NCI-H1694 treated with DMSO at 0.1 percent for 48 hours (cell line): ENCODE results near the gene ADAM23.

Source experiments
- DNase-seq: peaks from one replicate; lab custom pipeline; 2025; lab: John Stamatoyannopoulos, UW

ADAM23 gene

DNA sequence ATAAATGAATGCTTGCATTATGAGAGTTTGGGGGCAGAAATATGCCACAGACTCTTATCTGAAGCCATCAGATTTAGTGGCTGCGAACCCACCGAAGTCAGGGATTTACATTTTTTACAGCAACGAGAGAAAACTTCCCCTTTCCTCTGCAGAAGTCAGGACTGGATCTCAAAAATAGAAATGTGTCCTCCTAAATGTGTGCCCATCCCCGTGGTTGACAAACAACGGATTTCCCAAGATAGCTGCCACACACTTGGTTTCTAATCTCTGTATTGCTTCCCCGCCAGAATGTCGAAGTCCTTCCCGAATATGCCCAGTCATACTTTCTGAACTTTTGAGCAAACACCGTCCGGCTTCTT lies 879 bp upstream of the ADAM23 start:
- no peak for DNase-seq

DNA sequence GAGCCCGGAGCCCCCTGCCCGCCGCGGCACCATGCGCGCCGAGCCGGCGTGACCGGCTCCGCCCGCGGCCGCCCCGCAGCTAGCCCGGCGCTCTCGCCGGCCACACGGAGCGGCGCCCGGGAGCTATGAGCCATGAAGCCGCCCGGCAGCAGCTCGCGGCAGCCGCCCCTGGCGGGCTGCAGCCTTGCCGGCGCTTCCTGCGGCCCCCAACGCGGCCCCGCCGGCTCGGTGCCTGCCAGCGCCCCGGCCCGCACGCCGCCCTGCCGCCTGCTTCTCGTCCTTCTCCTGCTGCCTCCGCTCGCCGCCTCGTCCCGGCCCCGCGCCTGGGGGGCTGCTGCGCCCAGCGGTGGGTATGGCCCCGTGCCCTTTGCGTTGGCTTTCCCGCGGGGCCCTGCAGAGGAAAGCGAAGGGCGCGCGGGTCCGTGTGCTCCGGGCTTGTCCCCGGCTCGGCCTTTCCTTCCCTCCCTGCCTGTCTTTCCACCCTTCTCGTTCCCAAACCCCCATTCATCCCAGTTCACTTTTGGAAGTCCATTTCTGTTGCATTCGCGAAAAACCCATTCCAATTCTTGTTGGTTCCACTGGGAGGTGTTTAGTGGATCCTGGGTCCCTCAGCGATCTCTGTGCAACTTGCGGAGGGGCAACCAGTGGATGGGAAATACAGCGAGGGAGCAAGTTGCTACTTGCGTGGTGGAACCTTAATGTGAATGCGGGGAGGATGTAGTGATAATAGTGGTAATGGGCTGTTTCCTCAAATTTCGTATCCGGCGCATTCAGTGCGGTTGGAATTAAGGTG lies 599 bp downstream of the ADAM23 start:
- DNase-seq: peak; percentile 14

DNA sequence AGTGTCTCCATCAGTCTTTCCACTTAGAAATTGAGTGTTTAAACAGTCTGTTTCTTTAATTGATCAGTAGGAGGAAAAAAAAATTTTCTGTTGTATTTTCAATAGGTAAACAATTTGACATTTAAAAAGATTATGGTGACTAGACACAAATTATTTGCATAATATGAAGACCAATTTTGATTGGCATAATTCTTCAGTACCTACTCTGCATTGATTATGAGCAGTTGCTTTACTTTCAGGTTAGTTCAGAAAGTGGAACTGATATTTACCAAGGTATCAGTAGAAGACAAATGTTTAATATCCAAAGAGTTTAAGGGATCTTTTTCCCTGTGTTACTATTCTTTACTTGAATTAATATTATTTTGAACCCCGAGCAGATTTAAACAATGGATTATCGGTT lies 2.6 kb downstream of the ADAM23 start:
- no peak for DNase-seq

DNA sequence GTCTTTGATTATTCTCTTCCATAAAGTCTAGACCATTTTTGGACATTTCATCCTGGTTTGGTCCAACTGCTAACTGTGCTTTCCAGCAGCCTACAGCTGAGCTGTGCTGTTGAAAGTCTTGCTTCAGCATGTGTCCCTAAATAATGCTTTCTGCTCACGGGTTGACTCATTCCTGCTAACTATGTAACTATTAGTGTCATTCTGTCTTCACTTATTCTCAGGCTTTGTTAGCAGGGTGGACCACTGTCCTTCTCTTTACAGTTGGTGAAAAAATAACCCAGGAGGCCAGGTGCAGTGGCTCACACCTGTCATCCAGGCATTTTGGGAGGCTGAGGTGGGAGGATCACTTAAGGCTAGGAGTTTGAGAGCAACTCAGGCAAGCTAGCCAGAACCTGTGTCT lies 8.9 kb downstream of the ADAM23 start:
- DNase-seq: no peak

GRCh38 chr2:206452750-206453149 lies 9.4 kb downstream of the ADAM23 start:
- DNase-seq: no peak

DNA sequence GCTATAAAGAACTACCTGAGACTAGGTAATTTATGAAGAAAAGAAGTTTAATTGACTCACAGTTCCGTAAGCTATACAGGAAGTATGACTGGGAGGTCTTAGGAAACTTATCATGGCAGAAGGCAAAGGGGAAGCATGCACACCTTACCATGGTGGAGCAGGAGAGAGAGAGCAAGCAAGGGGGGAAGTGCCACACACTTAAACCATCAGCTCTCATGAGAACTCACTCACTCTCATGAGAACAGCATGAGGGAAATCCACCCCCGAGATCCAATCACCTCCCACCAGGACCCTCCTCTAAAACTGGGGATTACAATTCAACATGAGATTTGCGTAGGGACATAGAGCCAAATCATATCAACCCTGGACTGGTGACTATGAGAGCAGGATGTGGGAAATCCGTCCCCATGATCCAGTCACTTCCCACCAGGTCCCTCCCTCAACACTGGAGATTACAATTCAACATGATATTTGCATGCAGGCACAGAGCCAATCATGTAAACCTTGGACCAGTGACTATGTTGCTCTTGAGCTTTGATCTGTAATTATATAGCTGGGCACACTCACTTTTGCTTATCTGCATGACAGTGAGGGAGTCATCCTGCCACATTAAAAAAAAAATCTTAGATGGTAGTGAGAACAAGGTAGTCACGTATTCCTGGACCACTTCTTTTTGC lies 12.9 kb downstream of the ADAM23 start:
- DNase-seq: no peak

GRCh38 chr2:206457188-206457634 lies 13.9 kb downstream of the ADAM23 start:
- no peak for DNase-seq

GRCh38 chr2:206462240-206462854 lies 19.0 kb downstream of the ADAM23 start:
- no peak for DNase-seq

- no peak for DNase-seq
Observed at GRCh38 chr2:206463685-206464084, 20.4 kb downstream of the ADAM23 start.

- DNase-seq: no peak
Observed at GRCh38 chr2:206464597-206464996, 21.3 kb downstream of the ADAM23 start.

- DNase-seq: no peak
Observed at GRCh38 chr2:206471524-206472062, 28.3 kb downstream of the ADAM23 start.

GRCh38 chr2:206472094-206472493 lies 28.8 kb downstream of the ADAM23 start:
- no peak for DNase-seq

DNA sequence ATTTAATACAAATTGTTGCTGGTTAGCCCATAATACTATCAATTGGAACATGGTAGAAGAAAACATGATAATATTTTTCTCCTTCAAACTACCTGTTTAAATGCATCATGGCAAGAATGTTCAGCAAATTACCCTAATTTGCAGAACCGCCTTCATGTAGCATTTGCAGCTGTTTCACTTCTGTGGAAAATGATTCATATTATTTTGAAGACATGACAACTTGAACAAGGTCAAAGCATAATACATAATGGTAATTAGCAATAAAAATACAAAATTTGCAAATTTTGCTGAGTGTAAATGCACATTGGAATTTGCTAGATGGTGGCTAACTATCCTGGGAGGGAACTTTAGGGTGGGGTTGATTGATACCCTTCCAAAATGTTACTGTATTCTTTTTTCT lies 30.8 kb downstream of the ADAM23 start:
- no peak for DNase-seq

DNA sequence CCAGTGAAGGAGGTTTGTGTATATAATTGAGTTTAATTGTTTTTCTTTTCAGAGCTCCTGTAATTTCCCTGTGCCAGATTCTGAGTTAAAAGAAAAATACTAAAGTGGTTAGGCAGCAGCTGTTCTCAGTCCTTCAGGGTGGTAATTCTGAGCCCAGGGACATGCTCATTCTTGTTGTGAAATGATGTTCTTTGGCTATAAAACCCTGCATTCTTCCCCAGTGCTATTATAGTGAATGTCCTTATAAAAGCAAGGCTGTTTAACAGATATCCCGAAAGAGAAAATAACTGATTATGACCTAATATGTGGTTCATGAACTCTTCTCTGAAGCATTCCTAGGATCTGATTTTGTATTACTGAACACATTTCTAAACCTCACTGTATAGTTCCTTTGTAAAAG lies 34.0 kb downstream of the ADAM23 start:
- peak; percentile 86 for DNase-seq

DNA sequence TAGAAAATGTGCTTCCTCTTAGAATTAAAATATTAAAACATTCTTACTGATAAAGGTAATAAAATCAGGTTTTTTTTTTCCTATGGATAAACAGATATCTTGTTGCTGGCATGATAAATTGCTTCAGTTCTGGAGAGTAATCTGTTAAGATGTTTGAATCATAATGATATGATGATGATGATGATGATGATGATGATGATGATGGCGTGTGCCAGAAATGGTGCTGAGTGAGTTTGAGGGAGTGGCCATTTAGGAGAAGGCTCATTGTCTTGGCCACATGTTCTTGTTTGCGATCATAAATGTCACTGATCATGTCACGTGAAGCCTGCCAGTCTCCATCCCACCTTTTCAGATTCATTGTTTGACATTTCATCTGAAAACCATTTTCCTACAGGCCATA lies 35.0 kb downstream of the ADAM23 start:
- no peak for DNase-seq

DNA sequence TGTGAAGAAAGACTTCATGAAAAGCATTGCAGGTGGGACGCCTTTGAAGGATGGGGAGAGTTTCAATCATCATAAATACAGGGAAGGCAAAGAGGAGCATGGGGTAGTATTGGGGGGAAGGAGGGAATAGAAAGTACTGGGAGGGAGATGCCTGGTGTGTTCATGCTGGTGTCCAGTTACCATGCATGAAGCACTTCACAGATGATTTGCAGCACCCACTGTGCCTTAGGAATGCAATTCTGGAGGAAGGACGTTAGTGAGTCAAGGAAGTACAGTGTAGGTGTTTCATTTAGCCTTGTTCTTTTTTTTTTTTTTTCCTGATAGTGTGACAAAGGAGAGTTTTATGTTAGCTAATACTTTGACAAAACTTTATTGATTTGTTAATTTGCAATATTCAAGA lies 36.8 kb downstream of the ADAM23 start:
- DNase-seq: no peak

- no peak for DNase-seq
Observed at GRCh38 chr2:206480620-206481019, 37.3 kb downstream of the ADAM23 start.

DNA sequence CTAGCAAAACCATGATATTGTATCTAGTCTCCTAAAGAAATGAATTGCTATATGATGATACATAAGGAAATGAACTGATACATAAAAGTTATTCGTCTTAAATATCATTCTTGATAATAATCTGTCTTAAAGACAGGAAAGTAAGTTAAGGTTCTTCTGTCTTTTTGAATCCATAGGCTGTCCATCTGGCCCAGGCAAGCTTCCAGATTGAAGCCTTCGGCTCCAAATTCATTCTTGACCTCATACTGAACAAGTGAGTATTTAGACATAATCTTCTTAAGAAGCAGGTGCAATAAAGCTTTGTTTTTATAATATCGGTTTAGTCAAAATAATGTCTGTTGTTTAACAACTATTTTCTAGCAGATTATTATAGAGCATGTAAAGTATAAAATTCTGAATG lies 37.7 kb downstream of the ADAM23 start:
- DNase-seq: no peak

DNA sequence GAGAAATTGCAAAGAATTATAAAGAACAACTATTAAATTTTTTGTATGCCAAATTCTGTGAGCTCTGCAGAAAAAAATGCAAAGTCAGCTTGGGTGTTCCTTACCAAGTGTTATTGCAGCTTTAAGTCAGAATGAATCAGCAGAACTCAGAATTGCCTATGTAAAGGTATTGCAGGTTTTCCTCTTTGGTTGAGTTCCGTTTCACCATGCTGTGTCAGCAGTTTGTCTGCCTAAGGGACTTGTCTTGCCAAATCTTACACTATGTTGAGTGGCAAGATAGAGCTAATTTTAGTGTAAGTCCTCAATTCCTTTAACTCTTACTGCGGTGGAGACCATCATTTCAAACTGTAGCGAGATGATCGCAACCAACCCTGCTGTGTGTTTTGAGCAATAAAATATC lies 38.8 kb downstream of the ADAM23 start:
- DNase-seq: no peak

GRCh38 chr2:206482633-206483032 lies 39.3 kb downstream of the ADAM23 start:
- DNase-seq: no peak

GRCh38 chr2:206488053-206488452 lies 44.7 kb downstream of the ADAM23 start:
- DNase-seq: no peak

GRCh38 chr2:206488623-206489022 lies 45.3 kb downstream of the ADAM23 start:
- DNase-seq: no peak

DNA sequence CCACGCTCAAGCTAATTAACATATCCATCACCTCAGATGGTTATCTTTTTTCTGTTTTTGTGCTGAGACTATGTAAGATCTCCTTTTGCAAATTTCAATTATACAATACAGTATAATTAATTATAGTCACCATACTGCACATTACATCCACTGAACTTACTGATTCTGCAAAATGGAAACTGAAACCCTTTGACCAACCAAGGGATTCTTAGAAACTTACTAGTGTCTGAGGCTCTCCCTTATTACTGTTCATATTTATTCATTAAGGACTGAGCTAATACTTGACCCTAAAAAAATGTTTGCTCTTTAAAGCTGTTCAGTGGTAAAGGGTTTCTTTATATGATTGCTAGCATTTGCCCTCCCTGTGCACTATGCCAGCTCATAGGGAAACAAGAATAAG lies 50.7 kb downstream of the ADAM23 start:
- no peak for DNase-seq
